ENCODE results near the gene ZNF761.
A peak's percentile ranks its signal among the peaks of the same experiment; 100 is the strongest.
"Not testable (repeated sequence)": the region's sequence is repeated elsewhere in the genome, so short reads cannot be mapped to it uniquely, and the experiment has no call there.

Gene ZNF761

GRCh38 chr19:53460131-53460721 is 28.4 kb downstream of the ZNF761 start:
- DNase-seq, result not testable (repeated sequence)

- no peak for DNase-seq
Measured at GRCh38 chr19:53461866-53462265, 30.1 kb downstream of the ZNF761 start.

GRCh38 chr19:53462861-53463260 is 31.1 kb downstream of the ZNF761 start:
- no peak for DNase-seq

- no peak for DNase-seq
Measured at GRCh38 chr19:53463263-53463662, 31.5 kb downstream of the ZNF761 start.

GRCh38 chr19:53466726-53467484 is 35.1 kb downstream of the ZNF761 start:
- DNase-seq, result no peak

- peak; percentile 87 to 98 for DNase-seq
Measured at GRCh38 chr19:53467485-53468262, 35.9 kb downstream of the ZNF761 start, which contains the start of gene ZNF813. Gene ZNF813, plus strand, starts transcription at chr19:53467733. Its CDS starts 16,090 bp downstream, at chr19:53483823.

GRCh38 chr19:53468628-53469027 is 36.8 kb downstream of the ZNF761 start:
- DNase-seq, result not testable (repeated sequence)

- DNase-seq, result no peak
Measured at GRCh38 chr19:53471916-53472315, 40.1 kb downstream of the ZNF761 start.

- not testable (repeated sequence) for DNase-seq
Measured at GRCh38 chr19:53474832-53475231, 43.0 kb downstream of the ZNF761 start.

GRCh38 chr19:53475470-53475869 is 43.7 kb downstream of the ZNF761 start:
- DNase-seq, result not testable (repeated sequence)

GRCh38 chr19:53483751-53484150 is 52.0 kb downstream of the ZNF761 start:
- not testable (repeated sequence) for DNase-seq

GRCh38 chr19:53485046-53486004 is 53.5 kb downstream of the ZNF761 start:
- no peak for DNase-seq

- DNase-seq, result no peak
Measured at GRCh38 chr19:53492153-53492552, 60.4 kb downstream of the ZNF761 start.

- DNase-seq, result not testable (repeated sequence)
Measured at GRCh38 chr19:53497311-53498023, 65.7 kb downstream of the ZNF761 start.

- not testable (repeated sequence) for DNase-seq
Measured at GRCh38 chr19:53498024-53498395, 66.2 kb downstream of the ZNF761 start.

GRCh38 chr19:53503151-53503550 is 71.4 kb downstream of the ZNF761 start:
- DNase-seq, result not testable (repeated sequence)

- DNase-seq, result not testable (repeated sequence)
Measured at GRCh38 chr19:53503671-53504364, 72.0 kb downstream of the ZNF761 start.

GRCh38 chr19:53504365-53504703 is 72.5 kb downstream of the ZNF761 start:
- not testable (repeated sequence) for DNase-seq

GRCh38 chr19:53504885-53505284 is 73.1 kb downstream of the ZNF761 start:
- no peak for DNase-seq

GRCh38 chr19:53506728-53507127 is 74.9 kb downstream of the ZNF761 start:
- no peak for DNase-seq

Measured in inflammatory macrophage treated with lipopolysaccharide for 1 hour (primary cell).